GM19467 (cell line): ENCODE measurements around the gene SORCS2.

Source experiments
- ATAC-seq: cut with Tn5 transposase; IDR thresholded peaks from one replicate; pipeline ENCODE4 v1.9.1; 2021; ENCODE audit warnings: mild to moderate bottlenecking, moderate library complexity; ENCODE audit not compliant: unreplicated experiment

SORCS2 gene

GRCh38 chr4:7513671-7514070, 321.3 kb downstream of the SORCS2 start:
- ATAC-seq: no peak

GRCh38 chr4:7514281-7514680, 321.9 kb downstream of the SORCS2 start:
- ATAC-seq: no peak

GRCh38 chr4:7514789-7515188, 322.5 kb downstream of the SORCS2 start:
- no peak for ATAC-seq

GRCh38 chr4:7515390-7515902, 323.1 kb downstream of the SORCS2 start:
- no peak for ATAC-seq

DNA sequence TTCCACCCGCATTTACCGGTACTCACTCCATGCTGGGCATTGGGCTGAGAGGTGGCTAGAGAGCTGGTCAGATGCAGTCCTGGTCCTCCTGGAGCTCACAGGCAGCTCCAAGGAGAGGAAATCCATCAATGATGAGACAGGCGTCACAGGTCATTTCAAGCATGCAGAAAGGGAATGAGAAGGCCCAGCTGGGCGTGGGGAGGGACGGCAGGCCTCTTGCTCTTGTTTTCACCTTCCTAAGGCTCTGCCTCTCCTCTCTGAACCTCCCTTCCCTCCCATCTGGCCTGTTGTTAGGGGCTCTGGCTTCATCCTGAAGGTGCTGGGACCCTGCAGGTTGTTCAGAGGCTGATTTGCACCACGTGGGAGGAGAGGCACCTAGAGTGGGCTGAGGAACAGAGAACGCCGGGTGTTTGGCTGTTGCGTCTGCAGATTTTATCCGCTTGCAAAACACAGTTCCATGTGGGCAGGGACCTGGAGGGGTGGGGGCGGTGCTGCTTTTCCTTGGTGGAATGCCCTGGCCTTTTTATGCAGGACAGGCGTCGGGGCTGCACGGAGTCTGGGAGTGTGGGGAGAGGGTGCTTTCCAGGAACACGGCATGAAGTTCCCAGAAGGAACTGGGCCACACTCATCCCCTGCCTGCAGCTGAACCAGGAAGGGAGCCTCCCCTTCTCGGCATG, 323.9 kb downstream of the SORCS2 start:
- ATAC-seq: no peak

DNA sequence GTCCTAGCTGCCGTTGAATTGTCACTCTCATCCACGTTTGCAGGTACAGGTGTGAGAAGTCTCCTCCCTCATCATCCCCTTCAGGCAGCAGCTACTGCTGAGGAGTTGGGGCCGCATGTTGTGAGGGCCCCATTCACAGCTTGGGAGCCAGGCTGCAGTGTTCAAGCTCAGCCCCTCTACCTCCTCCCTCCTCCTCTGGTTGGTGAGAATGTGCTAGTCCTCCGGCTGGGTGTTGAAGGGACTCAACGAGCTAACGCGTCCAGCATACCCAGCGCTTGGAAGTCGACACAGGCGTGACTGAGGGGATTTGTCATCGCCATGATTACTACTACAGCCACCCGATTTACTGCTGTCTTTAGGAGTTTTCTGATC, 324.4 kb downstream of the SORCS2 start:
- ATAC-seq: no peak

DNA sequence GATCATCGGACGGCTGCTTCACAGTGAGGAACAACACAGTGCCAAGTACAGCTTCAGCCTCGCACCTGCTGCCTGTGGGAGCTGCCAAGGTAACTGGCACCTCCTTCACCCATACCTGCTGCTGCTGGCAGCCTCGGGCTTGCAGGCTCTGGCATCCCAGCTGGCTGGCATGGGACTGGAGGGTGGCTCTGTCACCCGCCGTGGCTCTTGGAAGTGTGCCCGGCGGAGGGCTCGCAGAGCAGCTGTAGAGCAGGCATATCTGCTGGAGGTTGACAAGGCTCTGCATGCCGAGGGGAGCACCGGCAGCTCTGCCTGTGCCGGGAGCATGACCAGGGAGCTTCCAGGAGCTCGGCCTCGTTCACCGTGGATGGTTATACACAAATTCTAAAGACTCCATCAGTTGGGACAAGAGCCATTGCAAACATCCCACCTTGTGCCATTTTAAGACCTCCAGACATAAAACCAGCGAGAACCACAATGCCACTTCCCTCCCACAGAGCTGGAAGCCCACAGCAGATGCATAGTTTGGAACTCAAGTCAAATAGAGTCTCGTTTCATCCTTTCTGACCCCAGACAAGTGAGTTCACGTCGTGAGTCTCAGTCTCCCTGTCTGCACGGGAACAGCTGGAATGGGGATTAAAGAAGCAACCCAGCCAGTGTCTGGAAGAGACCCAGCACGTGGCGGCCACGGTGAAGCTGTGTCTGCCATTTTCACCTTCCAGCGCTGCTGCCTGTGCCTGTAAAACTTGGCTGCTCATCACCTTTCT, 326.7 kb downstream of the SORCS2 start:
- ATAC-seq: no peak

DNA sequence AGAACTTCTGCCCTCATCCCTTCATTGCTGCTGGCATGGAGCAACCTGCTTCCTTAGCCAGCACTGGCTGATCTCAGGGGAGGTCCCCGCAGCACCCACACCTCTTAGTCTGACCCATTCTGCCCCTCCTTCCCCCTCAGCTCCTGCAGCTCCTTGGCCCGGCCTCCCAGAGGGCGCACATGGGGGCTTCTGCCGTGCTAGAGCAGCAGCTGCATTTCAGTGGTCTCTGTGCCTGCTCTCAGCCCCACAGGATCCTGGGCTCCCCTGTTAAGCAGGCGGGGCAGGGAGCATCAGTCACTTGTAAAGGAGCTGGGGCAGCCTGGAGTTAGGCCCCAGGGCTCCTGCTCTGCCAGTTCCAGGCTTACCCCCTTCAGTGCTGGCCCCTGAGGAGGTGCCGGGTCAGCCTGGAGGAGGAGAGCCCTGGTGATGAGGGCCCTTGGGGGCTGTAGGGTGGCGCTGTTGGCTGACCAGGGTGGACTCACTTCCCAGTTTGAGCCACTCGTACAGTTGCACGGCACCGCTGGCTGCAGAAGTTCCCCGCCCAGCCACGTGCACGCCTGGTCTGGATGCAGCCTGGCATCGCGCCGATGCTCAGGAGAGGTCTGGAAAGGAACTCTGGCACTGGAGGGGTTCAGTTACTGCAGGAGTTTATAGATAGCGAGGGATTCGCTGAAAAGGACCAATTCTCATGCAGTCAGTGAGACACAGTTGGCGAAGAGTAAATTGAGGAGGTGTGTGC, 327.5 kb downstream of the SORCS2 start:
- no peak for ATAC-seq

DNA sequence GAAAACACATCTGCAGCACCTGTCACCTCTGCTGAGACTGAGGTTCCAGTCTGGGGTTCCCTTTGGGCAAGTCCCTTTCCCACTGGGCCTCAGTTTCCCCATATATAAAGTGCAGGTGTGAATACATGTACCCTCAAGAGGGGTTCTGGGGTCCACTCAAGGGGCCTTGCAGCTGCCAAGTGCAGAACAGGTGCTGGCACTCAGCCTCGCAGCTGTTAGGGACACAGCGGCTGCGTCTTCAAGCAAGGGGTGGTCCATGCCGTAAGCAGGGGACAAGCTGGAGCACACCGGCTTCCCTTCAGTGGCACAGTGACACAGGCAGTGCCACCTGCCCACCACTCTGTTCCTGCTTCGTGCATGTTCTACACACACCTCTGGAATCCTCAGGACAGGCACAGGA, 329.3 kb downstream of the SORCS2 start:
- ATAC-seq: no peak

DNA sequence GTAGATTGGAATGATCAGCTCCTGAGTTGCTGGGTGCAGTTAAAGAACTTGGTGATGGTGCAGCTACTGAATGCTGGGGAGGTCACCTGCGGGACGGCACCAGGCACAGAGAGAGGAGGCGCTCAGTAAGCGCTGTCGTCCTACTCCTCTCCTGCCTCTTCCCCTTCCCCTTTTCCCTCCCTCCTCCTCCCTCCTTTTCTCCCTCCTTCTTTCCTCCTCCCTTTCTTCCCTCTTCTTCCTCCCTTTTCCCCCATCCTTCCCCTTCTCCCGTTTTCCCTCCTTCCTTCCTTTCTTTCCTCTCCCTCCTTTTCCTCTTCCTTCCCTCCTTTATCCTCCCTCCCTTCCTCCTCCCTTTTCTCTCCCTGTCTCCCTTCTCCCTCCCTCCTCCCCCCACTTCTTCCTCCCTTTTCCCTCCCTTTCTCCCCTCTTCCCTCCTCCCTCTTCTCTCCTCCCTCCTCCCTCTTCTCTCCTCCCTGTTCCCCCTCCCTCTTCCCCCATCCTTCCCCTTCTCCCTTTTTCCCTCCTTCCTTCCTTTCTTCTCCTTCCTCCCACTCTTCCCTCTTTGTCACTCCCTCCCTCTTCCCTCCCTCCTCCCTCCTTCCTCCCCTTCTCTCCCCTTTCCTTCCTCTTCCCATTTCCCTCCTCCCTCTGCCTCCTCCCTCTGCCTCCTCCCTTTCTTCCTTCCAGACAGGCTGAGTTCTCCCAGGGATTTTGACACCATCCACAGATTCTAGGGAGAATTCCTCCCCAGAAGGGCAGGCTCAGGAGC, 330.3 kb downstream of the SORCS2 start:
- ATAC-seq: no peak

GRCh38 chr4:7523526-7523925, 331.2 kb downstream of the SORCS2 start:
- no peak for ATAC-seq

GRCh38 chr4:7524064-7524682, 331.8 kb downstream of the SORCS2 start:
- no peak for ATAC-seq

DNA sequence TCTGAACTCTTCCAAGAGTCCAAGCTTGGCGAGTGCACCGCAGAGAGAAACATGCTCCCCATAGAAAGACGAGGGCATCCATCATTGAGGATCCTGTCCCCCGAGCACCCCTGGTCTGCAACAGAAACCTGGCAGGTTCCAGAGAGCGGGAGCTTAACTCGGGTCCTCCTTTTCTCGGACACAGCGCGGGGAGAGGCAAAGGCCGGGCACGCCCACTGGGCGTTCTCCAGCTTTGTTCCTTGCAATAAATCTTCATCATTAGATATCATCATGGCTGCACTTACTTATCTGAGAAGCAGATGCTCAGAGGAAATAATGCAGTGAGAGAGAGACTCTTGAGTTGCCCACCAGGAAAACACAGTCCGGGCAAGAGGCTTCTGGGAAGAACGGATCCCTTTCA, 332.5 kb downstream of the SORCS2 start:
- no peak for ATAC-seq

DNA sequence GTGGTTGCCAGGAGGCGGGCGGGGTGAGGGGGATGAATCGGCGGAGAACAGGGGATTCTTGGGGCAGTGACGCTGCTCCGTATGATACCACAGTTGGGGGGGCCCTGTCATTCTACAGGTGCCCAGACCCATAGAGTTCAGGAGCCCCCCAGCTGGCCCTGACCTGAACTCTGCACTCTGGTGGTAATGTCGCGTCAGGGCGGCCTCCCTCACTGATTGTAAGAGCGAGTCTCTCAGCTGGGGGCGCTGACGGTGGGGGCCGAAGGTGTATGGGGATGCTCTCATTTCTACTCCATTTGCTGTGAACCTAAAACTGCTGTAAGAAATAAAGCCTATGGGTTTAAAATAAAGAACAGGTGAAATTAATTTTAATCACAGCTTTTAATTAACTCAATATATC, 334.2 kb downstream of the SORCS2 start:
- no peak for ATAC-seq

DNA sequence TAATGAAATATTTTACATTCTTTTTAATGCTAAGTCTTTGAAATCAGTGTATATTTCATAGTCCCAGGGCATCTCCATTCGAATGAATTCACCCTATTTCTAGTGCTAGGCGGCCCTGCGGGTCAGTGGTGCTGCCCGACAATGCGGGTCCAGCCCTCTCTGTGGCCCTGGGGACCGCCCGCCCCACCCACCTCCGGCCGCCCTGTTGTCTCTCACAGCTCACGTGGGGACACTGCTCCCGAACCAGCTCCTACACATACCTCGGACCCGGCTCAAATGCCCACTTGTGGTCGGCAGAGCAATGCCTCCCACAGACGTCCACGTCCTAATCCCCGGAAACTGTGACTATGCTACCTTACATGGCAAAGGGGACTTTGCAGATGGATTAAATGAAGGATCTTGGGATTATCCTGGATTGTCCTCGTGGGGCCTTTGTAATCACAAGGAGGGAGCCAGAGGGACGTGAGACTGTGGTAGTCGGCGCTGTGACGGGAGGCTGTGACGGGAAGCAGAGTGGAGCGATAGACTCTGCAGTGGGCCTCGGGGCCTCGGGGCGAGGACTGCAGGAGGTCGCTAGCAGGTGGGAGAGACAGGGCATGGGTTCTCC, 334.7 kb downstream of the SORCS2 start:
- no peak for ATAC-seq

DNA sequence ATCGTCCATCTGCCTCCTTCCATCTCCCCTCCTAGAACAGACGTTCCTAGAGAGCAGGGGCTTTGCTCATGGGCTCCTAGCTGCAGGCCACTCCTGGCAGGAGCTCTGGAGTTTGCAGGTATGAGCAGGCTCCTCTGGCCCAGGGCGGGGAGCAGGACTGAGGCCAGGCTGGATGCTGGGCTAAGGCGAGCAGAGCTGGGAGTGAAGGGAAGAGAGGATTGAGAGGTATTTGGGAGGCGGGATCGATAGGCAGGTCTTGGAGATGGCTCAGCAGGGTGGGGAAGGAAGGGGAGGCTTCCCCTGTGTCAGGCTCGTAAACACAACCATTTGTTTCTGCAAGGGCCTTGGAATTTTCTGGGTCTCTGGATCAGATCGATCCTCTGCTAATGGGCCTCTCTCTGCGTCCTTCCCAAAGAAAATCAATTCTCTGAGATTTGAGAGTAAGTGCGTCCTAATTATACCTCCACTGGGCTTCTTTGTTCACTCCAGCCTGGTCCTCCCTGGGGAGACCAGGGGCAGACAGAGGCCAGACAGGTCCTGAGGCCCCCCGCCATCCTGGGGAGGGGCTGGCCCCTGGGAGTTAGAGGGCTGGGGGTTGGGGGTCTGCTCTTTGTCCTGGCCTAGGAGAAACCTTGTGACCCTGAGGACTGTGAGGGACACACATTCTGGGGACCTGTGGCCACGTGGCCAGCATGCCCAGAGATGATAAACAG, 337.2 kb downstream of the SORCS2 start:
- no peak for ATAC-seq

- no peak for ATAC-seq
Observed at GRCh38 chr4:7530082-7530481, 337.7 kb downstream of the SORCS2 start.

GRCh38 chr4:7530932-7531639, 338.7 kb downstream of the SORCS2 start:
- no peak for ATAC-seq

DNA sequence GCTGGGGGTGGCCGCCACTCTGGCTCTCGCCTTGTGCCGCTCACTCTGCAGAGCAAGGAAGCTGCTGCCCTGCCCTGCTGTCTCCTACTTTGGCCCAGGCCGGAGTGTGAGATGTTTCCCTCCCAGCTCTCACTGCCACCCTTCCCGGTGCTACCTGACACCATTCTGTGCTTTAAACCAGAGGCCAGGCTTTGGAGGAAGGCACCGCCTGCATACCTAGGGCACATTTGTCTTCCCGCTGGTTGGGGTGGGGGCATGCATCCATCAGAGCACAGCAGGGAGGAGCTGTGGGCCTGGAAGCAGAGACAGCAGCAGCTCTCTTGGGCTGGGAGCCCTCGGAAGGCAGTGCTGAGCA, 339.3 kb downstream of the SORCS2 start:
- ATAC-seq: no peak
